Uterus (tissue), 2 donors: ENCODE results near the gene RFX1.

Source experiments
- CTCF ChIP-seq, 4 experiments: fragments of 200-600 bp in 2 of 4; fragments of 450-650 bp in 2 of 4; sonication (generic) in 2 of 4; IDR thresholded peaks; one replicate each; pipeline ENCODE4 v1.5.1; 2016 to 2019; ENCODE audit warnings: antibody characterized with exemption in 4 of 4, mild to moderate bottlenecking in 2 of 4, moderate library complexity in 1 of 4
- POLR2A ChIP-seq, 2 donors: fragments of 450-650 bp; IDR thresholded peaks; one replicate each; pipeline ENCODE4 v1.6.1; 2016; ENCODE audit warnings: antibody characterized with exemption in 2 of 2, mild to moderate bottlenecking in 1 of 2, moderate library complexity in 1 of 2

GRCh38 chr19:13935765-13936510 lies 70.2 kb downstream of the RFX1 start:
- TF ChIP-seq CTCF (IDR thresholded peaks at IDR 0.05) (no peak), POLR2A (IDR thresholded peaks at IDR 0.05) (no peak)
